H1 (cell line): Measurements from ENCODE around the gene ASB13. TPM values are rescaled to one million over a fixed set of nuclear protein-coding genes. Genes with fewer than 3 reads are reported as not detected.

Experiments
- CHD2 ChIP-seq: IDR thresholded peaks from 2 replicates; pipeline ENCODE4 v1.6.1; 2012; ENCODE audit warnings: low read length, improper control_type of control experiment
- CREB1 ChIP-seq: IDR thresholded peaks from 2 replicates; pipeline ENCODE4 v1.6.1; 2012; ENCODE audit warnings: inconsistent platforms
- KDM4A ChIP-seq: IDR thresholded peaks from one replicate; pipeline ENCODE4 v1.7.1; 2012; ENCODE audit warnings: low read depth, mild to moderate bottlenecking, moderate library complexity, low read length, inconsistent platforms; ENCODE audit not compliant: severe bottlenecking
- MAFK ChIP-seq: IDR thresholded peaks from 2 replicates; pipeline ENCODE4 v1.6.1; 2012; ENCODE audit warnings: low read depth, mild to moderate bottlenecking, improper control_type of control experiment, low read length
- POLR2AphosphoS5 ChIP-seq: IDR thresholded peaks from 2 replicates; pipeline ENCODE4 v1.6.1; 2011; ENCODE audit warnings: low read depth, low read length
- SIN3A ChIP-seq, 2 experiments: IDR thresholded peaks in 1 of 2; conservative IDR thresholded peaks in 1 of 2; 2 replicates each; pipeline ENCODE4 v1.6.1; 2011 to 2012; ENCODE audit warnings: low read length in 2 of 2, improper control_type of control experiment in 1 of 2, low read depth in 1 of 2, mild to moderate bottlenecking in 1 of 2
- TAF7 ChIP-seq: optimal IDR thresholded peaks from 2 replicates; pipeline ENCODE3; 2011; ENCODE audit warnings: low read depth, mild to moderate bottlenecking, inconsistent platforms, low read length, moderate library complexity, borderline replicate concordance
- YY1 ChIP-seq: IDR thresholded peaks from 2 replicates; pipeline ENCODE4 v1.6.1; 2011; ENCODE audit warnings: low read depth, mild to moderate bottlenecking, low read length
- polyA plus RNA-seq, 7 experiments: library from polyadenylated mRNA; depleted of rRNA in 3 of 7; stranded (reverse) in 5 of 7; unstranded in 2 of 7; fragments of >200 nt in 5 of 7; fragments of 200-250 nt in 2 of 7; gene quantifications; 1 replicate in 5 of 7; 2 replicates in 1 of 7; 4 replicates in 1 of 7; pipeline versions ENCODE4 v1.2.1 to v1.2.3, GENCODE V29; 2011 to 2013; ENCODE audit warnings: missing spikeins in 2 of 7, mixed read lengths in 2 of 7
- total RNA-seq: library from RNA; stranded (reverse); fragmentation: NEBNext Ultra II Directional; extraction: Animal tissue kit (Norgen Biotek cat#: 25700); gene quantifications from 2 replicates; pipeline ENCODE4 v1.2.1, GENCODE V29; 2021
- TF ChIP-seq, protein P1 (sequence below): fragments of 300-600 bp; sonication (generic); IDR thresholded peaks from 2 replicates; pipeline ENCODE4 v1.7.1; 2012; ENCODE audit warnings: low read length, moderate library complexity, mild to moderate bottlenecking, inconsistent platforms; ENCODE audit not compliant: insufficient replicate concordance
- TF ChIP-seq, protein P2 (sequence below): IDR thresholded peaks from 2 replicates; pipeline ENCODE4 v1.6.1; 2012; ENCODE audit warnings: inconsistent platforms

The ASB13 gene
- total and polyA plus RNA-seq, 2 of the 8 experiments (the other 6 are each of a cell fraction or from before 2014, with no cell fraction given), result 12.3 to 20.2 TPM

DNA sequence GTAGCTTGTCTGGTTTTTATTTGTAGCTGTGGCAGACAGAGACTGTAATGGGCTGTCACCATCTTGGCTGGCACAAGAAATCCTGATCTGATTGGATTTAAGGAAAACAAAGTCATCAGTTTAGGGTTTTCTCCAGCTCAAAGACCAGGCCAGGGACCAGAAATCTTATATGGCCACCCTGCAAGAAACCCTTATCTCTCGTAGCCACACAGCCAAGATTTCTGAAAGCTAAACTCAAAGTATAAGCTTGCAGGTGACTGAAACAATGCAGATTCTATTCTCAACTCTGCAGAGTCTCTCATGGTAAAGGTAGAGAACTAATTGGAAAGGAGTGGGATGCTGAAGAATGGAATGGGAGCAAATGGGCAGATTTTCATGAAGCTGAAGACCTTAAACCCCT, 3.2 kb upstream of the ASB13 start (continued):
- TF ChIP-seq, protein P1, sequence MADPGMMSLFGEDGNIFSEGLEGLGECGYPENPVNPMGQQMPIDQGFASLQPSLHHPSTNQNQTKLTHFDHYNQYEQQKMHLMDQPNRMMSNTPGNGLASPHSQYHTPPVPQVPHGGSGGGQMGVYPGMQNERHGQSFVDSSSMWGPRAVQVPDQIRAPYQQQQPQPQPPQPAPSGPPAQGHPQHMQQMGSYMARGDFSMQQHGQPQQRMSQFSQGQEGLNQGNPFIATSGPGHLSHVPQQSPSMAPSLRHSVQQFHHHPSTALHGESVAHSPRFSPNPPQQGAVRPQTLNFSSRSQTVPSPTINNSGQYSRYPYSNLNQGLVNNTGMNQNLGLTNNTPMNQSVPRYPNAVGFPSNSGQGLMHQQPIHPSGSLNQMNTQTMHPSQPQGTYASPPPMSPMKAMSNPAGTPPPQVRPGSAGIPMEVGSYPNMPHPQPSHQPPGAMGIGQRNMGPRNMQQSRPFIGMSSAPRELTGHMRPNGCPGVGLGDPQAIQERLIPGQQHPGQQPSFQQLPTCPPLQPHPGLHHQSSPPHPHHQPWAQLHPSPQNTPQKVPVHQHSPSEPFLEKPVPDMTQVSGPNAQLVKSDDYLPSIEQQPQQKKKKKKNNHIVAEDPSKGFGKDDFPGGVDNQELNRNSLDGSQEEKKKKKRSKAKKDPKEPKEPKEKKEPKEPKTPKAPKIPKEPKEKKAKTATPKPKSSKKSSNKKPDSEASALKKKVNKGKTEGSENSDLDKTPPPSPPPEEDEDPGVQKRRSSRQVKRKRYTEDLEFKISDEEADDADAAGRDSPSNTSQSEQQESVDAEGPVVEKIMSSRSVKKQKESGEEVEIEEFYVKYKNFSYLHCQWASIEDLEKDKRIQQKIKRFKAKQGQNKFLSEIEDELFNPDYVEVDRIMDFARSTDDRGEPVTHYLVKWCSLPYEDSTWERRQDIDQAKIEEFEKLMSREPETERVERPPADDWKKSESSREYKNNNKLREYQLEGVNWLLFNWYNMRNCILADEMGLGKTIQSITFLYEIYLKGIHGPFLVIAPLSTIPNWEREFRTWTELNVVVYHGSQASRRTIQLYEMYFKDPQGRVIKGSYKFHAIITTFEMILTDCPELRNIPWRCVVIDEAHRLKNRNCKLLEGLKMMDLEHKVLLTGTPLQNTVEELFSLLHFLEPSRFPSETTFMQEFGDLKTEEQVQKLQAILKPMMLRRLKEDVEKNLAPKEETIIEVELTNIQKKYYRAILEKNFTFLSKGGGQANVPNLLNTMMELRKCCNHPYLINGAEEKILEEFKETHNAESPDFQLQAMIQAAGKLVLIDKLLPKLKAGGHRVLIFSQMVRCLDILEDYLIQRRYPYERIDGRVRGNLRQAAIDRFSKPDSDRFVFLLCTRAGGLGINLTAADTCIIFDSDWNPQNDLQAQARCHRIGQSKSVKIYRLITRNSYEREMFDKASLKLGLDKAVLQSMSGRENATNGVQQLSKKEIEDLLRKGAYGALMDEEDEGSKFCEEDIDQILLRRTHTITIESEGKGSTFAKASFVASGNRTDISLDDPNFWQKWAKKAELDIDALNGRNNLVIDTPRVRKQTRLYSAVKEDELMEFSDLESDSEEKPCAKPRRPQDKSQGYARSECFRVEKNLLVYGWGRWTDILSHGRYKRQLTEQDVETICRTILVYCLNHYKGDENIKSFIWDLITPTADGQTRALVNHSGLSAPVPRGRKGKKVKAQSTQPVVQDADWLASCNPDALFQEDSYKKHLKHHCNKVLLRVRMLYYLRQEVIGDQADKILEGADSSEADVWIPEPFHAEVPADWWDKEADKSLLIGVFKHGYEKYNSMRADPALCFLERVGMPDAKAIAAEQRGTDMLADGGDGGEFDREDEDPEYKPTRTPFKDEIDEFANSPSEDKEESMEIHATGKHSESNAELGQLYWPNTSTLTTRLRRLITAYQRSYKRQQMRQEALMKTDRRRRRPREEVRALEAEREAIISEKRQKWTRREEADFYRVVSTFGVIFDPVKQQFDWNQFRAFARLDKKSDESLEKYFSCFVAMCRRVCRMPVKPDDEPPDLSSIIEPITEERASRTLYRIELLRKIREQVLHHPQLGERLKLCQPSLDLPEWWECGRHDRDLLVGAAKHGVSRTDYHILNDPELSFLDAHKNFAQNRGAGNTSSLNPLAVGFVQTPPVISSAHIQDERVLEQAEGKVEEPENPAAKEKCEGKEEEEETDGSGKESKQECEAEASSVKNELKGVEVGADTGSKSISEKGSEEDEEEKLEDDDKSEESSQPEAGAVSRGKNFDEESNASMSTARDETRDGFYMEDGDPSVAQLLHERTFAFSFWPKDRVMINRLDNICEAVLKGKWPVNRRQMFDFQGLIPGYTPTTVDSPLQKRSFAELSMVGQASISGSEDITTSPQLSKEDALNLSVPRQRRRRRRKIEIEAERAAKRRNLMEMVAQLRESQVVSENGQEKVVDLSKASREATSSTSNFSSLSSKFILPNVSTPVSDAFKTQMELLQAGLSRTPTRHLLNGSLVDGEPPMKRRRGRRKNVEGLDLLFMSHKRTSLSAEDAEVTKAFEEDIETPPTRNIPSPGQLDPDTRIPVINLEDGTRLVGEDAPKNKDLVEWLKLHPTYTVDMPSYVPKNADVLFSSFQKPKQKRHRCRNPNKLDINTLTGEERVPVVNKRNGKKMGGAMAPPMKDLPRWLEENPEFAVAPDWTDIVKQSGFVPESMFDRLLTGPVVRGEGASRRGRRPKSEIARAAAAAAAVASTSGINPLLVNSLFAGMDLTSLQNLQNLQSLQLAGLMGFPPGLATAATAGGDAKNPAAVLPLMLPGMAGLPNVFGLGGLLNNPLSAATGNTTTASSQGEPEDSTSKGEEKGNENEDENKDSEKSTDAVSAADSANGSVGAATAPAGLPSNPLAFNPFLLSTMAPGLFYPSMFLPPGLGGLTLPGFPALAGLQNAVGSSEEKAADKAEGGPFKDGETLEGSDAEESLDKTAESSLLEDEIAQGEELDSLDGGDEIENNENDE, result no peak
- no peak for TF ChIP-seq MAFK
- no peak for TF ChIP-seq POLR2AphosphoS5
- no peak for TF ChIP-seq SIN3A (conservative IDR thresholded peaks at IDR 0.05 in 1 of 2, IDR thresholded peaks at IDR 0.05 in 1 of 2; ENCODE audit: low read depth in 1 of 2, low read length in 2 of 2)
- TF ChIP-seq KDM4A, result no peak
- no peak for TF ChIP-seq CHD2
- TF ChIP-seq CREB1, result no peak
- TF ChIP-seq YY1, result no peak
- no peak for TF ChIP-seq TAF7
- TF ChIP-seq, protein P2, sequence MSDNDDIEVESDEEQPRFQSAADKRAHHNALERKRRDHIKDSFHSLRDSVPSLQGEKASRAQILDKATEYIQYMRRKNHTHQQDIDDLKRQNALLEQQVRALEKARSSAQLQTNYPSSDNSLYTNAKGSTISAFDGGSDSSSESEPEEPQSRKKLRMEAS, result no peak
